Dermis microvascular lymphatic vessel endothelial cell (primary cell): ENCODE results near the gene MED25. TPM values are rescaled to one million over a fixed set of nuclear protein-coding genes. Genes with fewer than 3 reads are reported as not detected.
"Not testable (repeated sequence)": the region's sequence is repeated elsewhere in the genome, so short reads cannot be mapped to it uniquely, and the experiment has no call there.

Experiments
- DNase-seq, 2 donors: peaks; one replicate each; pipeline versions ENCODE4 v3.0.0 to v3.0.0-alpha.2; 2010; ENCODE audit warnings: low read depth in 2 of 2
- total RNA-seq: library from RNA; depleted of rRNA; stranded (reverse); fragments of >200 nt; gene quantifications from 2 replicates; pipeline ENCODE4 v1.2.1, GENCODE V29; 2014

The MED25 gene
- total RNA-seq, 1 donor from 2014 or later = 7.6 TPM

DNA sequence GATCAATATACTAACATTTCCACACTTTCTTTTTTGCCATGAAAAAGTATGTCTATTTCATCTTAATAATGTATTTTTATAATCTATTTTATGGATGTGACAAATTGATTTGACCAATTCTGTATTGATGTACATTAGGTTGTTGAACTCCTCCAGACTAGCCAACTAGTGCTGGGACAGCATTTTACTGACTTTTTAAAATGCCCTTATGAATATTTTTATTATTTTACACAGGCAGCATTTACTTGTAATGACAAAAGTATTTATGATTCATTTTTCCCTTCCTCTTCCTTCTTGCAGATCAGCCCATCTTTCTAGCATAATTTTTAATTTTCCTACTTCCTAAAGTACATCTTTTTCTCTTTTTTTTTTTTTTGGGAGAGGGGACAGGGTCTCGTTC, 4.1 kb upstream of the MED25 start:
- DNase-seq = no peak

DNA sequence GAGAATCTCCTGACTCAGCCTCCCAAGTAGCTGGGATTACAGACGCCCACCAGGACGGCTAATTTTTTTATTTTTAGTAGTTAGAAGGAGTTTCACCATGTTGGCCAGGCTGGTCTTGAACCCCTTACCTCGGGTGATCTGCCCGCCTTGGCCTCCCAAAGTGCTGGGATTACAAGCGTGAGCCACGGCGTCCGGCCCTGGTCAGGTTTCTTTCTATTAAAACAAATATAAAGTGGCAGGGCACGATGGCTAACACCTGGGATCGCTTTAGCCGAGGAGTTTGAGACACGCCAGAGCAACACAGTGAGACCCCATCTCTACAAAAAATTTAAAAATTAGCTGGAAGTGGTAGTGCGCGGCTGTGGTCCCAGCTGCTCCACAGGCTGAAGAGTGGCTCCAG, 1.5 kb upstream of the MED25 start:
- no peak for DNase-seq

DNA sequence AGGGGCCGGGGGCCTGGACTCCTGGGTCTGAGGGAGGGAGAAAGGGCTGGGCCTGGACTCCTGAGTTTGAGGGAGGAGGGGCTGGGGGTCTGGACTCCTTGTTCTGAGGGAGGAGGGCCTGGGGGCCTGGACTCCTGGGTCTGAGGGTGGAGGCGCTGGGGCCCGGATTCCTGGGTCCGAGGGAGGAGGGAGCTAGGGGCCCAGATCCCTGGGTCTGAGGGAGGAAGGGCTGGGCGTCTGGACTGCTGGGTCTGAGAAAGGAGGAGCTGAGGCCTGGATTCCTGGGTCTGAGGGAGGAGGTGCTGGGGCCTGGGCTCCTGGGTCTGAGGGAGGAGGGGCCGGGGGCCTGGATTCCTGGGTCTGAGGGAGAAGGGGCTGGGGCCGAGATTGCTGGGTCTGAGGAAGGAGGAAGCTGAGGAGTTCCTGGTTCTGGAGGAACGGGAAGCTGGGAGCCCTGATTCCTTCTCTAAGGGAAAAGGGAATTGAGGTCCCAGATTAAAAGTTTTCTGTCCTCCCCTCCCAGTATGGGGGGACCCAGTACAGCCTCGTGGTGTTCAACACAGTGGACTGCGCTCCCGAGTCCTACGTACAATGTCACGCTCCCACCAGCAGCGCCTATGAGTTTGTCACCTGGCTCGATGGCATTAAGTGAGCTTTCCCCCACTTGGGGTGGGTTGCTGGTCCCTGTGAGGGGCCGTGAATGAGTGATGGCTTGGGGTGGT, 721 bp downstream of the MED25 start:
- DNase-seq = peak in 1 of 2 donors; percentile 18

DNA sequence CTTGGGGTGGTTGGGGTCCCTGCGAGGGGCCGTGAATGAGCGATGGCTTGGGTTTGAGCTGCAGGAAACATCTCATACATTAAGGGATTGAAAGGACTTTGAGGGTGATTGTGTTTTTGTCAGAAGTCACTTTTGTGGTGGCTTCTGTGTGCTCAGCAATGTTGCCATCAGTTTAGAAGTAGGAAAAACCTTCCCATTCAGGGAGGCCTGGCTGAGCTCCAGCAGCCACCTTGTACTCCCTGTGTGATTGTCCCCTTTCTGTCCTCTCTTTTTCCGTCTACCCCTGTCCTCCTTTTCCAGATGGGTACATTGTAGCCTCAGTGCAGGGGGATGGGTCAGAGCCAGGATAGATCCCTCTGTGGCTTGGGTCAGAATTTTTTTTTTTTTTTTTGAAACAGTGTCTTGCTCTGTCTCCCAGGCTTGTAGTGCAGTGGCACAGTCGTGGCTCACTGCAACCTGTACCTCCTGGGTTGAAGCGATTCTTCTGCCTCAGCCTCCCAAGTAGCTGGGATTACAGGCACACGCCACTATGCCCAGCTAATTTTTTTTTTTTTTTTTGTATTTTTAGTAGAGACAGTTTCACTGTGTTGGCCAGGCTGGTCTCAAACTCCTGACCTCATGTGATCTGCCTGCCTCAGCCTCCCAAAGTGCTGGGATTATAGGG, 1.5 kb downstream of the MED25 start:
- not testable (repeated sequence) for DNase-seq

DNA sequence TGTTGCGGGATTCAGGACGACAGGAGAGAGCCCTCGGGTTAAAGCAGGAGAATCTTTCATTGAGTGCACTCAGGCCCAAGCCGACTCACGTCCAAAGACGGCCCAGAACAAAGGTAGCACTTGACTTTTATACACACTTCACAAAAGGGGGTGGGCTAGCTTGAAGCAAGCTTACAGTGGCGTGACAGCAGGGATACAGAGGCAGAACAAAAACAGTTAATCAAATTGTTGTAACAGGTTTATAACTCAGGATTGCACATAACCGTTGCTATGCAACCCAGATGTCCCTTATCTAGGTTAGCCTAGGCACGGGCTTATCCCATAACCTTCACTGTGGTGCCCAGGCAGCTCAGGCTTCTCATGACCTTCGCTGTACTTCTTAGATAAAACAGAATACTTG, 2.0 kb downstream of the MED25 start:
- no peak for DNase-seq

DNA sequence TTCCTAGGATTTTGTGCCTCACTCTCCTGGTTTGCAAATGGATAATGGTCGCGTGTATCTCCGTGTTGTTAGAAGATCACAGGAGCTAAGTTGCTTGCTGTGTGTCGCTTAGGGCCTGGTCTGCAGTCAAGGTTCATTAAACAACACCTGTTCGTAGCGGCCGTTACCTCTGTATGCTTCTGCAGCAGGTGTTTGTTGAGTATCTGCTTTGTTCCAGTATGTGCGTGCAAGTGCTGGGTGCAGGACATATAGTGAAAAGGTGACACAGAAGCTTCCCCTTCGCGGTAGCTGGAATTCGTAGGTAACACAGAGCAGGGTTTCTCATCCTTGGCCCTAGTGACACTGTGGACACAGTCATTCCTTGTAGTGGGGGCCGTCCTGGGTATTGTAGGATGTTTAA, 5.4 kb downstream of the MED25 start:
- no peak for DNase-seq

DNA sequence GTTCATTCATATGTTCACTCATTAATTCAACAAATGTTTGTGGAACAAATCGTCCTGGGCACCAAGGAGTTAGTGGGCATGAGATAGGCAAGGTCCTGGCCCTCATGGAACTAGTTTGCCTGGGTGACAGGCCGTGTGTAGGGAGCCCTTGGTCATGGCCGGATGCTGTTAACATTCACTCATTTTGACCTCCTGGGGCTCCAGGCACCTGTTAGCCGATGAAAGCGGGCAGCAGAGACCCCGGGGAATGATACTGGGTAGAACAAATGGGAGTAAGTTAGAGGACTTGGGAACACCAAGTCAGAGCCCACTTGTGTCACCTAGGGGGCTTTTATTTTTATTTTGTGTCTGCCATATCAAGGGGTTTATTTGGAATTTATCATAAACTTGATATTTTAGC, 6.6 kb downstream of the MED25 start:
- no peak for DNase-seq

DNA sequence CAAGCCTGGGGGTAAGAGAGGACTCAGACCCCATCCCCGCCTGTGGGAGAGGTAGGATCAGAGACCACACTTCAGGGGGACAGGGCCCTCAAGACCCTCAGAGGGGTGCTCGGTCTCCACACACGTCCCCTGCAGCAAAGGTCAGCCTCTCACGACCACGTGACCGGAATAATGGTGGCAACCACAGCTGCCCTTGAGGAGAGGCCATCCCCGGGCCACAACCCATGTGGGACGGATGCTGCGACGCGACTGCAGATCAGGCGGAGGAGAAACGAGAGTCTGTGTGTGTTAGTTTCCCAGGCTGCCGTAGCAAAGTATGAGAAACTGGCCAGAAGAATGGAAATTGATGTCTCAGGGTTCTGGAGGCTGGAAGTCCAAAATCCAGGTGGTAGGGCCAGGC, 8.9 kb downstream of the MED25 start:
- DNase-seq = no peak

DNA sequence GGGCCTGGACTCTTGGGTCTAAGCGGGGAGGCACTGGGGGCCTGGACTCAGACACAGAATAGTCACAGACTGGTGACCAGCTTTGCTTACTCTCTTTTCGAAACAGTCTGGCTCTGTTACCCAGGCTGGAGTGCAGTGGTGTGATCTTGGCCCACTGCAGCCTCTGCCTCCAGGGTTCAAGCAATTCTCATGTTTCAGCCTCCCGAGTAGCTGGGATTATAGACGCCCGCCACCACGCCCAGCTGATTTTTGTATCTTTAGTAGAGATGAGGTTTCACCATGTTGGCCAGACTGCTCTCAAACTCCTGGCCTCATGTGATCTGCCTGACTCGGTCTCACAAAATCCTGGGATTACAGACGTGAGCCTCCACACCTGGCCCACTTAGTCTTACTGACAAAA, 11.1 kb downstream of the MED25 start:
- no peak for DNase-seq

DNA sequence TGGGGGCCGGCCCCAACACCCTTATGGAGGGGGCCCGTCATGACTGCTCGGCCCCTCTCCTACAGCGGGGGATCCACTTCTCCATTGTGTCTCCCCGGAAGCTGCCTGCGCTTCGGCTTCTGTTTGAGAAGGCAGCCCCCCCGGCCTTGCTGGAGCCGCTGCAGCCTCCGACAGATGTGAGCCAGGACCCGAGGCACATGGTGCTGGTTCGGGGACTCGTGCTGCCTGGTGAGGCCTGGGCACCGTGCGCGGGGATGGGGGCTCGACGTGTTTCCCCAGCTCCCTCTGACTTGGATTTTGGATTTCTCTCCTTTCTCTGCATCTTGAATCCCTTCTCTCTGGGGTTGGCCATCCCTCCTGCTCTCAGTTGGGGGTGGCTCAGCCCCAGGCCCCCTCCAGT, 11.6 kb downstream of the MED25 start:
- no peak for DNase-seq

DNA sequence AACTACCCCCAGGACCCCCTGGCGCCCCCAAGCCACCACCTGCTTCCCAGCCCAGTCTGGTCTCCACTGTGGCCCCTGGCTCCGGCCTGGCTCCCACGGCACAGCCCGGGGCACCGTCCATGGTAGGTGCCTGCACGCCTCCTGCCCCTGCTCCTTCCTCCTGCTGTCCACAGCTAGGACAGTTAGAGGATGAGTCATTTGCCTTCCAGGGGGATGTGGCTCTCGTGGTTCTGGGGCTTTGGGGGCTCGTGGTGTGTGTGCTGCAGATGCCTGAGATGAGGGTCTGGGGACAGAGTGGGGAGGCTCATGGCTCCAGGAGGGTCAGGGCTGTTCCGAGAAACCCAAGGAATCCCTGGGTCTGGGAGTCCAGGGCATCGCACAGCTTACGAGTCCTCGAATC, 12.7 kb downstream of the MED25 start:
- no peak for DNase-seq

DNA sequence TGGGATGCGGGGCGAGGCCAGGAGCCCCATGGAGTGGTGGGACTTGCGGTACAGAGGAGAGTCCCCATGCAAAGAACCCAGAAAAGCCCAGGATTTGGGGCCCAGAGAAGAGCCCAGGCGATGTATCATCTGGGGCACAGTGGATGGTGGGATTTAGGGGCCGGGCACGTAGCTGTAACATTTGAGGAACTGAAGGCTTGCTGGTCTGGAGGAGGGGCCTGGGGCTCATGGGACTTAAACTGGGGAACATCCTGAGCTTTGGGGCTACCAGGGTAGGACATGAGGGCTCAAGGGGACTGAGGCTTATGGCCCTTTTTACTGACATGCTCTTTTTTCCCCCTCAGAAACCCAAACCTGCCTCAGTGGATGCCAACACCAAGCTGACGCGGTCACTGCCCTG, 13.5 kb downstream of the MED25 start:
- no peak for DNase-seq

DNA sequence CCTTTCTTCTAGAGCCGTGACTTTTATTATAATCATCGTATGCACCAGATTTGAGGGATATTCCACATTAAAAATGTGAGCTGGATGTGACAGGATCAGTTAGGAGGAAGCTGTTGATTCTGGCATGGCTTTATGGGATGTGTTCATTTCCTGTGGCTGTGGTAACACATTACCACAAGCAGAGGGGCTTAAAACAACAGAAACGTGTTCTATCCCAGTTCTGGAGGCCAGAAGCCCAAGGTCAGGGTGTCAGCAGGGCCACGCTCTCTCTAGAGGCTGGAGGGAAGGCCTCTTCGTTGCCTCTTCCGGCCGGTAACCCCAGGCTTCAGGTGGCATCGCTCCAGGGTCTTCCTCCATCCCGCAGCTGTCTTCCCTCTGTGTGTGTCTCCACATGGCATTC, 14.5 kb downstream of the MED25 start:
- DNase-seq = peak; percentile 76 to 88

DNA sequence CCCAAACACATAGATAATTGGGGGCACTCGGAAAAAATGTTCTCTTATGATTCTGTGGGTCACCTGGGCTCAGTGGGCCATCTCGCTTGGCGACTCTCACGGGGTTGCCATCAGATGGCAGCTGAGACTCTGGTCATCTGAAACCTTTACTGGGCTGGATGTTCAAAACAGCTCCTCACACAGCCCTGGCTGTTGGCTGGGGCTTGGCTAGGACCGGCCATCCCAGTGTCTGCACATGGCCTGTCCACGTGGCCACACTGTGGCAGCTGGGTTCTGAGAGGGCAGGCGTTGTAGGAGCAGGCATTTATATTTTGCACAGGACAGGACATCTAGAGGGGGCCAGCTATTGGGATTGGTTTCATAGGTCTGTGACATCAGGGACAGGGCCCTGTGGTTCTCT, 15.5 kb downstream of the MED25 start:
- no peak for DNase-seq

DNA sequence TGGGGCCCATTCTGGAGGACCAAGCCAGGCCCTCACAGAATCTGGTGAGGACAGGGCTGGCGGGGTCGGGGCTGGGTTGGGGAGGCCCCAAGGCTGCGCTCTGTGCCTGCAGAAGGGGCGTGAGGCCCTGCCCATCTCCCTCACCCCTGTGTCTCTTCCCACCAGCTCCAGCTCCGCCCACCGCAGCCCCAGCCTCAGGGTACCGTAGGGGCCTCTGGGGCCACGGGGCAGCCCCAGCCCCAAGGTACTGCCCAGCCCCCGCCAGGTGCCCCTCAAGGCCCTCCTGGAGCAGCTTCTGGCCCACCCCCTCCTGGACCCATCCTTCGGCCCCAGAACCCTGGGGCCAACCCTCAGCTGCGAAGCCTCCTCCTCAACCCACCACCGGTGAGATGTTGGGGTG, 17.5 kb downstream of the MED25 start:
- no peak for DNase-seq

DNA sequence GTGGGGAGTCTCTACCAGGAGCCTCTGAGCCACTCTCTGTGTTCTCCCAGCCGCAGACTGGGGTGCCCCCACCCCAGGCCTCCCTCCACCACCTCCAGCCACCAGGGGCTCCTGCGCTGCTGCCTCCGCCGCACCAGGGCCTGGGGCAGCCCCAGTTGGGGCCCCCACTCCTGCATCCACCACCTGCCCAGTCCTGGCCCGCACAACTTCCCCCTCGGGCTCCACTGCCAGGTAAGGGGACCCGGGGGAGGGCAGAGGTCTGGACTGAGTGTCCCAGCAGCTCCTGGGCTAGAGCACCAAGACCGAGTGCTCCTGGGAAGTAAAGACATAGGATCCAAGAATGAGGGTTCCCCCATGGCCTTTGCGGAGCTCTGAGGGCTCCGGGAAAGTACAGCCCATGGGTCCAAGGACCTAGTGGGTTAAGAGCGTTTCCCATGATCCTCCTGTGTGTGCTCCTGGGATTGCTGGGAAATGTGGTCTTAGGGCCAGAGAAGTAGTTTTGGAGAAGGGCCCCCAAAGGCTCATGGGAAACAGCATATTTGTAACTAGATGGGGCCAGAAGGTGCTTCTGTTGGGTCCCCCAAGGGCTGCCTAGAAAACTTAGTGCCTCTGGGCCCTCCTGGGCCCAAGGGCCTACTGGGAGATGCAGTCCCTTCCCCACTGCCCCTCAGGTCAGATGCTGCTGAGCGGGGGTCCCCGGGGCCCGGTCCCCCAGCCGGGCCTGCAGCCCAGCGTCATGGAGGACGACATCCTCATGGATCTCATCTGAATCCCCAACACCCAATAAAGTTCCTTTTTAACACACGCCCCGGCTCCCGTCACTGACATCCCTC, 18.3 kb downstream of the MED25 start:
- DNase-seq = no peak

DNA sequence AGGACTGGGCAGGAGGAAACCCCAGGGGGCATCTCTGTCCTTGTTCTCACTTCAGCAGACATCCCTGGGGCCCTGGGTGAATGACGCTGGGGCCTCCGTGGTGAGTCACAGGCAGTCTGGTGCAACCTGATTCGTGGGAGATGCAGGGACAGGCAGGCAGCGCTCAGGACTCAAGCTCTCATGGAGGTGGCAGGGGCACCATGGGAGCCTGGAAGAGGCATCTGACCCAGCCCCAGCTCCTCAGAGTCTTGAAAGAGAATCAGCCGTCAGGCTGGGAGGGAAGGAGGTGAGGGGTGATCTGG, 18.9 kb downstream of the MED25 start:
- no peak for DNase-seq

DNA sequence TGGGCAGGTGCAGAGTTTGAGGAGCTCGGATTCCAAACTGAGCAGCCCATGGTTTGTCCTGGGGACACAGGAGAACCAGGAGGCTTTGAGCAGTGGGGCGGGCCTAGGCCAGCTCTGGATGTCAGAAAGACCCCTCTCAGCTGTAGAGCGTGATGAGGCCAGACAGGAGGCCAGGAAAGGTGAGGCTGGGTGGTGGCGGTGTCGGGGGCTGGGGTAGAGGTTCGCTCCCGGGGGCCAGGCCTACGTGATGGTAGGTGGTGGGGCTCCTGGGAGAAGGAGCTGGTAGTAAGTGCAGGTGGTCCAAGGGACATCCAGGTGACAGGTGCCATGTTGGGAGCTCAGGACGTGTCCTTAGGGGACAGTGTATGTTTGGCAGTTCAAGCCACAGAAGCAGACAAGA, 19.3 kb downstream of the MED25 start:
- DNase-seq = no peak

DNA sequence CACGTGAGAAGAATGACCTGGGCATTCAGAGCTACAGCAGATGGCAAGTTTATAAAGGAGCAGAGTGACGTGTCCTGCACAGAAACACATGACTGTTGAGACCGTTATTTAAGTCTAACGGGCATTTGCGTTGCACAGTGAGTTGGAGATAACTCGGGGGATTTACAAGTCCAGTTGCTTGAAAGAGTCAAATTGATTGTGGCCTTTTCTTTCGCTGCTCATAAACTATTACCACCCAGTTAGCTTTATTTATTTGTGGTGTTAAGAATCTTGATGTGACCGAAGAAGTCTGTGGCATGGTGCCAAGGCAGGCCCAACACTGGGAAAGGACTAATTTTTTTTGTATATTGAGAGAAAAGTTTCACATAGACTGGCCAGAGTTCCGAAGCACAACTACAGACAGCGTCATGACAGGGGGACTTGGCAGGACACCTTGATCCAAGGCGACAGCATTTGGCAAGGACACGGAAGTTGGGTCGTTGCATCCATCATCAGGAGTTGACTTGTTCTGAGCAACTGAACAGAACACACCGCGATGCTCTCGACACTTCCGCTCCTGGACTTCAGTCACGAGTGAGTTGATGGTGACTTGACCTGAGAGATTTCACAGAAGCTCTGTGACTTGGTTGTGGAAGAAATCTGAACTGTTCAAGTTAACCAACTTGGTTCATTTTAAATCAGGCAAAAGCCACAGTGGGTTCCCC, 20.9 kb downstream of the MED25 start:
- DNase-seq = no peak

DNA sequence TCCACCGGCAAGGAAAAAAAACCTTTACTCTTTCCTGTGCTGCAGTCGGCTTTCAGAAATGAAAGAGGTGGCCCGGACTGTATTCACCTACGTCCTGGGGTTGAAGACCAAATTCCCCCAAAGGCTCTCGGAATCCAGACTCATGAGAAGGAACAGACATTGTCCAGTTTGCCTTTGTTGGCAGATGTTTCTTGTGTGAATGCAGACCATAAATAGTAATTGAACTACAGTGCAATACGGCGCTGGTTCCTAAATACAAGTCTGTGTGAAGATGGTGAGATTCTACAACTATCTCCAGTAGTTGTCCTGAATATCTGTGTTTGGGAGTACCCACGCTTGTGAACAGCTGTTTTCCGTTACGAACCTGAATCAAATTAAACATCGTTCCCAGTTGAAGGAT, 21.6 kb downstream of the MED25 start:
- DNase-seq = no peak

DNA sequence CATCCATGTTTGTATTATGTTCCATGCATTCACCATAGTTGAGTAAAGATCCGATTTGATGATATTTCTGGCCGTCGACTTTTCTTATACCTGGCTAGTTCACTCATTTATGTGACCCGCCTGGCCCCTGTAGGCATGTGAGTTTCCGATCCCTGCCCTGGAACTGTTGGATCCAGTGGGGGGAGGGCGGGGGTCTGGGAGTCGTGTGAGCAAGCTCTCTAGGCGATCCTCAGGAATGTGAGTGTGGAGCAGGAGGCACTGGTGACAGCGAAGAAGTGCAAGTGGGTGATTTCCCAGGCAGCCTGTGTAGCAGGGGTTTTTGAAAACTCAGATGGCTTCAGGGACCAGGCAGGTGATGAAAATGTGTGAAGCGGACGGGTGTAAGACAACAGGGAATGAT, 22.2 kb downstream of the MED25 start:
- no peak for DNase-seq

DNA sequence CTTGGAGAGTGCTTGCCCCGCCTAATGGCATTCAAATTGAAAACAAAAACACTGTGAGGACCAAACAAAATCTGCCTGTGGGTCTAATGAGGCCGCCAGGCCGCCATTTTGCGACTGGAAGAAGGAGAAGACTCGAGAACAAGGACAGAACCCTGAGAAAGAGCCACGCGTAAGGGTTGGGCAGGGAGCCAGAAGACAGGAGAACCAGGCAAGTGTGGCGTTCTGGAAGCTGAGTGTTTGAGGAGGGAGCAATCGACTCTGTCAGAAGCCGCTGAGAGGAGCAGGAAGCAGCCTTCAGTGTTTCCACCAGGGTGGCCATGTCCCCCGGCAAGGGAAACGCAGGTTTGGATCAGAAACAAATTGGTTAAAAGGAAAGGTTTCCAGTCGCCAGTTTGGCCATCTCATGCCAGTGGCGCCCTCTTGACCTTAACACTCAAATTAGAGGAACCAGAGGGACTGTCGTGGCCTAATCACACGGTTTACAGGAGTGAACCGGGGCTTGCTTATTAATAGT, 22.7 kb downstream of the MED25 start:
- no peak for DNase-seq
